Type B pancreatic cell (in vitro differentiated cells): ENCODE data around the gene PCSK6. TPM values are rescaled to one million over a fixed set of nuclear protein-coding genes. Genes with fewer than 3 reads are reported as not detected.

Source experiments
- DNase-seq: peaks from one replicate; pipeline ENCODE4 v3.0.0; 2021; ENCODE audit warnings: mixed read lengths; ENCODE audit not compliant: unreplicated experiment; ENCODE audit errors: extremely low spot score
- H3K27ac Mint-ChIP-seq: 2 replicates; pipeline ENCODE4 v1.8.0; 2021; ENCODE audit warnings: mild to moderate bottlenecking, mixed read lengths
- H3K27me3 Mint-ChIP-seq: 2 replicates; pipeline ENCODE4 v1.8.0; 2021; ENCODE audit warnings: mixed read lengths
- H3K36me3 Mint-ChIP-seq: 2 replicates; pipeline ENCODE4 v1.8.0; 2021; ENCODE audit warnings: mixed read lengths
- H3K4me1 Mint-ChIP-seq: one replicate; pipeline ENCODE4 v1.8.0; 2021; ENCODE audit warnings: mixed read lengths; ENCODE audit not compliant: unreplicated experiment
- H3K4me3 Mint-ChIP-seq: 2 replicates; pipeline ENCODE4 v1.8.0; 2021; ENCODE audit warnings: mild to moderate bottlenecking, mixed read lengths
- H3K9me3 Mint-ChIP-seq: 2 replicates; pipeline ENCODE4 v1.8.0; 2021; ENCODE audit warnings: mixed read lengths
- CTCF ChIP-seq: fragments of 200-600 bp; sonication (generic); conservative IDR thresholded peaks from 2 replicates; pipeline ENCODE4 v1.5.0; 2021; ENCODE audit warnings: antibody characterized with exemption, mild to moderate bottlenecking
- total RNA-seq: library from RNA; stranded (reverse); gene quantifications from 2 replicates; pipeline ENCODE4 v1.2.1, GENCODE V29; 2021; ENCODE audit warnings: low replicate concordance

Gene PCSK6
- total RNA-seq, 1 donor from 2014 or later, result 5.4 TPM

DNA sequence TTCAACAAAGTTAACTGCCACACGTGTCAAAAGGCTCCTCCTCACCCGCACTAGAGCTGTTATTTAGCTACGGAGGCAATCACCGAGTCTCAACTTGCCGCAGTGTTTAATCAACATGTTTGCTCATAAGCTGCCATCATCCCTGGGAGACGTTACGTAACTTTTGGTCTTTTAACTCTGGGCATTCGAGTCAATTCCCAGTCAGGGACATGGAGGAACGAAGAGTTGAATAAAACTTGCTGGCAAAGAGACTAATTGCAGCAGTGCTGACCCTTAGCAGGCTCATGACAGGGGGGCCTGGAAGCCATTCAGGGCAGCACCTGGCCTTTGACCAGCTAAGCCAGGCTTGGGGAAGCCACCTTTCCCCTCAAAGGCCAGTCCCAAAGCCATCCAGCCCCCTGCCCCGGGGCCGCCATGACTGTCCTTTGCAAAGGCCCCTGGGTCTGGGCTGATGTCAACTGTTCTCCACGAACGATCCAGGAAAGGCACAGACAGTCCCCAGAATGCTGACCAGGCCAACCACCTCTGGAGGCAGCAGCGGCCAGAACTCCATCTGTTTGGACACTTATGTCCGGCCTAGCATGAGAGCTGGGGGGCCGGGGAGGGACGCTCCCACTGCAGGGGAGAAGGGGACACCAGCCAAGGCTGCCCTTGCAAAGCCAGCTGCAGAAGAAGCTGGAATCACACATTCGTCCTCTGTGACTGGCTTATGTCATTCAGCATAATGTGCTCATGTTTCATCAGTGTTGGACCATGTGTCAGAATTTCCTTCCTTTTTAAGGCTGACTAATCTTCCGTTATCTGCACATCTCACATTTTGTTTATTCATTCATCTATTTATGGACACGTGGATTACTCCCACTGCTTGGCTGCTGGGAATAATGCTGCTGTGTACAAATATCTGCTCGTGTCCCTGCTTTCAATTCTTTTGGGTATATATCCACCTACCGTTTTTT, 43.7 kb downstream of the PCSK6 start:
- H3K4me3 Mint-ChIP-seq, result no peak overlapping the region
- H3K4me1 Mint-ChIP-seq, result peaks cover 12% of the 10 kb centered on the region
- no peak overlapping the region for H3K27ac Mint-ChIP-seq
- peaks cover 3% of the 10 kb centered on the region for H3K36me3 Mint-ChIP-seq
- DNase-seq, result no peak
- H3K27me3 Mint-ChIP-seq, result peaks cover 3% of the 10 kb centered on the region
- H3K9me3 Mint-ChIP-seq, result no peaks in the 10 kb centered on the region
- no peak for TF ChIP-seq CTCF

DNA sequence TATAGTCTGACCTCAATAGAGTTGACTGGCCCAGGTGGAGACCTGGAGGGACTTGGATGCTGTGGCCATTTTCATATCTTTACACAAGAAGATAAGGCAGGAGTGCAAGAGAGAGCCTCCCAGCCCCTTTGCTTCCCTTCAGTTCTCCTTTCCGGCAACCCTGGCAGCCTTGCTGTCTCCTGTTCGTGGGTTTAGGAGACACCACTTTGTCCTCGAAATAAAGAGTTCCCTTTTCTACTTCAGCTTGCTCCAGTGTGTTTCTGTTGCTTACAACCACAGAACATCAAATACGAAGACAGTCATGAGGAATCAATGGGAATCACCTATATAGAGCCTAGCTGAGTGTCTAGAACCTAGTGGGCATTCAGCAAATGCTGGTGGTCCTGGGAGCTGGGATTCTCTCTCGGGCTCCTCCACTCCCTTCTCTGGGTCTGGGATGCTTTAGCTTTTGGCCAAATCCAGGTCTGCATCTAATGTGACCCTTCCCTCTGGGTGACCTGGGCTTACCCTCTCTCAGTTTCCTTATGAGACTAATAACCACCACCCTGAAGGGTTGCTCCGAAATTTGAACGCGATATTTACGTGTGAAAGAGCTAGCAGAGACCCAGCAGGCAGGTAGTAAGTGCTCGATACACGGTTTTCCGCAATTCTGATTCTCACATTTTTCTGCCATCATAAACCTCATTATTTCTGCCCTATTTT, 44.5 kb downstream of the PCSK6 start:
- no peak for DNase-seq
- peaks cover 3% of the 10 kb centered on the region for H3K27me3 Mint-ChIP-seq
- no peak overlapping the region for H3K27ac Mint-ChIP-seq
- no peaks in the 10 kb centered on the region for H3K9me3 Mint-ChIP-seq
- no peak for TF ChIP-seq CTCF
- H3K4me1 Mint-ChIP-seq, result peaks cover 14% of the 10 kb centered on the region
- no peak overlapping the region for H3K4me3 Mint-ChIP-seq
- H3K36me3 Mint-ChIP-seq, result peaks cover 3% of the 10 kb centered on the region

DNA sequence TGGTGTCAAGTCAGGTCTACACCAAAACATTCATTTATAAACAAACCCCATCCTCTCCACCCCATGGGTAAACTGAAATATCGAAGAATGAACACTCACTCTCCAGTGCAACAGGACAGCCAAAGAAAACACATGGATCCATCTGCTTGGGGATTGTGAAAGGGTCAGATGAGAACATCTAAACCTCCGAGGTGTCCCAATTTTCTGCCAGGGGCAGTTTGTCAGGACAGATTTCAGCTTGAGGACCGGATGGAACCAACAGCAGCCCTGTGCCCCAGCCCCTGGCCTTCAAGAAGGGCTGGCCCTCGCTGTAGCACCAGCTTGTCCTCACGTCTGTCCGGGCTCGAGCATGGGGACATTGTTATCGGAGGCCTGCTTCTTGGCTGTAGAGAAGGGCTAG, 45.5 kb downstream of the PCSK6 start:
- Mint-ChIP-seq H3K27me3 (peaks cover 3% of the 10 kb centered on the region), H3K27ac (no peak overlapping the region), H3K36me3 (peaks cover 3% of the 10 kb centered on the region), H3K4me1 (peaks cover 20% of the 10 kb centered on the region), H3K4me3 (no peak overlapping the region), H3K9me3 (no peaks in the 10 kb centered on the region)
- DNase-seq, result no peak
- no peak for TF ChIP-seq CTCF

DNA sequence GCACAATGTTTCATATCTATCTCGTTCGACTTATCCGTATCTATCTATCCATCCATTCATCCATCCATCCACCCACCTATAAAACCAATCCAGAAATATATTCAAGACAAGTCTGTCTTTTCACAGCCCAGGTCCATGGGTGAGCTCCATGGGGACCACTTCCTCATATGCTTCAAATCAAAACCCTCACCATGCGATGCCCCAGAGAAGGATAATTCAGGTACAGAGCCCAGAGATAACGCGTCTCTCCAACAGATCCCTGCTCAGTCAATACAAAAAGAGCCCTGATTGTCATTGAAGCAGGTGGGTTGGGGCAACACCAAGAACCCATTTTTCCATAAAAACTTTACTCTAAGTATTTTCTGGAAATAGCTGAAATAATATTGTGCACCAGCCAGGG, 47.2 kb downstream of the PCSK6 start:
- no peak for TF ChIP-seq CTCF
- Mint-ChIP-seq H3K36me3 (peaks cover 3% of the 10 kb centered on the region), H3K9me3 (no peaks in the 10 kb centered on the region), H3K27ac (no peak overlapping the region), H3K4me3 (no peak overlapping the region), H3K4me1 (peaks cover 19% of the 10 kb centered on the region), H3K27me3 (peaks cover 6% of the 10 kb centered on the region)
- DNase-seq, result no peak

- peaks cover 19% of the 10 kb centered on the region for H3K4me1 Mint-ChIP-seq
- no peak for TF ChIP-seq CTCF
- H3K27ac Mint-ChIP-seq, result no peak overlapping the region
- DNase-seq, result no peak
- peaks cover 3% of the 10 kb centered on the region for H3K36me3 Mint-ChIP-seq
- H3K9me3 Mint-ChIP-seq, result no peaks in the 10 kb centered on the region
- no peak overlapping the region for H3K4me3 Mint-ChIP-seq
- H3K27me3 Mint-ChIP-seq, result peaks cover 6% of the 10 kb centered on the region
Observed at GRCh38 chr15:101441696-101442095, 47.8 kb downstream of the PCSK6 start.
